NCI-H1436 (cell line): ENCODE results near the gene TMEM44.
"Not testable (repeated sequence)": the region's sequence is repeated elsewhere in the genome, so short reads cannot be mapped to it uniquely, and the experiment has no call there.

ENCODE experiments used
- DNase-seq: peaks from one replicate; lab custom pipeline; 2025; lab: John Stamatoyannopoulos, UW

Gene TMEM44

GRCh38 chr3:194642769-194643168 is 9.6 kb upstream of the TMEM44 start:
- DNase-seq: no peak

DNA sequence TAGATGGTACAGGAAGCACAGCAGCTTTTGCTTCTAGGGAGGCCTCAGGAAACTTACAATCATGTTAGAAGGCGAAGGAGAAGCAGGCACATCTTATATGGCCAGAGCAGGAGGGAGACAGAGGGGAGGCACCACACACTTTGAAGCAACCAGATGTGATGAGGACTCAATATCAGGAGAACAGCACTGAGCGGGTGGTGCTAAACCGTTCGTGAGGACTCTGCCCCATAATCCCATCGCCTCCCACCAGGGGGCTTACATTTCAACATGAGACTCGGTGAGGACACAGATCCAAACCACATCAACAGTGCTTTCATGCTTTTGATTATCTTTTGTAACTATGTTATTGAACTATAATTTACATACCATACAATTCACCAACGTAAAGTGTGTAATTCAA is 7.6 kb upstream of the TMEM44 start:
- DNase-seq: no peak

GRCh38 chr3:194638991-194639605 is 5.9 kb upstream of the TMEM44 start:
- no peak for DNase-seq

GRCh38 chr3:194637541-194638400 is 4.6 kb upstream of the TMEM44 start:
- DNase-seq: no peak

GRCh38 chr3:194637066-194637465 is 3.8 kb upstream of the TMEM44 start:
- no peak for DNase-seq

DNA sequence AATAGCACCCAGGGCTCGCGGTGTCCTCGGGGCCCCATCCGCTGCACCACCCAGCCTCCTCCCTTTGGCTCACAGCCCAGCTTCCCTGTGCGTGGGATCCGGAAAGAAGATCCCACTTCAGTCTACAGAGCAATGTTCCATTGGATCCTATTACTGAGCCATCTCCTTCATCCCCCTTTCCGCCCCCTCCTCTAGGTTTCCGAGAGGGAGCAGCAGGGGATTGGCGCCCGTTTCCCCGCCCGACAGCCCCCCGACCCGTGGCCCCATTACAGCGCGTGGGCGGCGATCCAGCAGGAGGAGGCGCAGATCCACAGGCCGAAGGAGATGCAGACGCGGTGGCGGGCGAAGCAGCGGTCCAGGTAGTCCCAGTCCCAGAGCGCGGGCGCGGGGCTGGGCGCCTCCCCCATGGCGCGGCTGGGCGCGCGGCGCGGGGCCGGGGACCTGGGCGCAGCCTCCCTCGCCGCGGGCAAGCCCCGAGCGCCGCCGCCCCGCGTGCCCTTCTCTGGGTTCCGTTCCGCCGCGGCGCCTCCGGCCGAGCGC is 340 bp downstream of the TMEM44 start:
- peak; percentile 48 for DNase-seq

DNA sequence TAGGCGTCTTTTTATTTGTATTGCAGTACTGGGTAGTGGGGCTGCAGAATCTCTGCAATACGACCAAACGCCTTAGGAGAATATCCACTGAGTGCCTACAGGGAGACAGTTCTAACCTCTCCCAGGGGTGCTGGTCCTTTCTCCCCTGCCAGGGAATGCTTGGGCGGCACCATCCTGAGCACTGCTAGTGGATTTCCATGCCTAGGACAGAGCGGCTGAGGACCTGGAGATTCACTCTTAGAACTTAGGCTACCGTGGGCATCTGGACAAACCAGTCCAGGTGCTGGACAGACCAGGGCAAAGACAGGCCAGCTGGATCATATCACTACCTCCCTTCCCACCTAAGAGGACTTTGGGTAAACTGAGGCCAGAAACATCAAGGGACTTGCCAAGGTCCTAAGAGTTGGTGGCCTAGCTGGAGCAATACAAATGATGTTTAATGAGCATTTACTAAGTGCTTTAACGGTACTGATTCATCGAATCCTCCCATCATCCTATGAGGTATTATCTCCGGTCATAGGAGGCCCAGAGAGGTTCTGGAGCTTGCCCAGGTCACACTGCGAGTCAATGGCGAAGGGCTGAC is 902 bp downstream of the TMEM44 start:
- no peak for DNase-seq

DNA sequence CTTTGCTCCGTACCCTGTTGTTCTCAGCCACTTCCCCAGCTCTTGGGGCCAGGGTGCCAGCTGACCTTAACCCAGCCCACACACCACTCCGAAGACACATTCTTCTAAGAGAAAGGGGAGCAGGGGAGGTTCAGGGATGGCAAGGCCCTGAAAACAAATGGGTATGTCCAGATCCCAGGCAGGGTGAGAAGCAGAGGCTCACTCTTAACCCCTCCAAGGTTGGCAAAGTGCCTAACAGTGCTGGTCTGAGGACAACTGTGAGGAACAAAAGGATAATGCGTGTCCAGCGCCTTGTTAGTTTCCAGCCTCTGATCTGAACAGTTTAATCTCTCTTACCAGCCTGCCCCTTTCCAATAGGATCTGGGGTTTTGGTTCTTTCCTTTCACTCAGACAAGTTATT is 1.5 kb downstream of the TMEM44 start:
- no peak for DNase-seq

DNA sequence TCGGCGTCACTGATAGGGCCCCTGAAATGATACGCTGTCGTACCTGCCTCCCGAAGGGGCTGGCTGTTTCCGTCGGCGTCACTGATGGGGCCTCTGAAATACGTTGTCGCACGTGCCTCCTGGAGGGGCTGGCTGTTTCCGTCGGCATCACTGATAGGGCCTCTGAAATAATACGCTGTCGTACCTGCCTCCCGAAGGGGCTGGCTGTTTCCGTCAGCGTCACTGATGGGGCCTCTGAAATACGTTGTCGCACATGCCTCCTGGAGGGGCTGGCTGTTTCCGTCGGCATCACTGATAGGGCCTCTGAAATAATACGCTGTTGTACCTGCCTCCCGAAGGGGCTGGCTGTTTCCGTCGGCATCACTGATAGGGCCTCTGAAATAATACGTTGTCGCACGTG is 2.5 kb downstream of the TMEM44 start:
- not testable (repeated sequence) for DNase-seq

GRCh38 chr3:194624956-194625355 is 8.3 kb downstream of the TMEM44 start:
- DNase-seq: no peak

DNA sequence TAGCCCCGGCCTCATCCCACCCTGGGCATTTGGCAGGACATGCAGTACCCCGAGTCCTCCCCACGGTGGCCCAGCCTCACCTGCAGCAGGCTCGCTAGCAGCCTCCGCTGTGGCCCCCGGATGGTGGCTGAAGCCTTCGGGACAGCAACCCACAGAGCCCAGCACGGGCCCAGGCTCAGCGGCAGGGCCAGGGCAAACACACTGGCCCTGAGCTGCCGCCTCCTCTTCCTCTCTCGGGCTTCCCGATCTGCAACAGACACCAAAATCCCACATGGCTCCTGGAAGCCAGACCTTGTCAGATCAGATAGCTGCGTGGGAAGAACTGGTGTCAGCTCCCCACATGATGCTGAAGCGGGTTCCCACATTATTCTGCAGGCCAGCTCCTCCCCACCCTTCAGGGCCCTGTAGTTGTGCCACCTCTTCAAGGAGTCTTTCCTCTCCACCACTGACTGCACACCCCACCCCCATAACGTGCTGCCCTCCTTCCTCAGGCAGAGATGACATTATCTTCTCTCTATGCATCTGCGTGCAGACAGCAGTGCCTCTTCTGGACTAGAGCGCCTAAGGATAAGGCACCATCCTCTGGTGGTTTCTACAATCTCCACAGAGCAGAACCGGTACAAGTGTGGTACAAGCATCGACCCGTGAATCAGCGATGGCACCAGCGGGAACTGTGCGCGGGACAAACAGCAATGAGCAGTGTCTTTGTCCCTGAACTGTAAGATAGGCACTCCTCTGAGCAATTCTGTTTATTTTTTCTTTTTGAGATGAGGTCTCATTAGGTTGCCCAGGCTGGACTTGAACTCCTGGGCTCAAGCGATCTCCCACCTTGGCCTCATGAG is 9.5 kb downstream of the TMEM44 start:
- no peak for DNase-seq

DNA sequence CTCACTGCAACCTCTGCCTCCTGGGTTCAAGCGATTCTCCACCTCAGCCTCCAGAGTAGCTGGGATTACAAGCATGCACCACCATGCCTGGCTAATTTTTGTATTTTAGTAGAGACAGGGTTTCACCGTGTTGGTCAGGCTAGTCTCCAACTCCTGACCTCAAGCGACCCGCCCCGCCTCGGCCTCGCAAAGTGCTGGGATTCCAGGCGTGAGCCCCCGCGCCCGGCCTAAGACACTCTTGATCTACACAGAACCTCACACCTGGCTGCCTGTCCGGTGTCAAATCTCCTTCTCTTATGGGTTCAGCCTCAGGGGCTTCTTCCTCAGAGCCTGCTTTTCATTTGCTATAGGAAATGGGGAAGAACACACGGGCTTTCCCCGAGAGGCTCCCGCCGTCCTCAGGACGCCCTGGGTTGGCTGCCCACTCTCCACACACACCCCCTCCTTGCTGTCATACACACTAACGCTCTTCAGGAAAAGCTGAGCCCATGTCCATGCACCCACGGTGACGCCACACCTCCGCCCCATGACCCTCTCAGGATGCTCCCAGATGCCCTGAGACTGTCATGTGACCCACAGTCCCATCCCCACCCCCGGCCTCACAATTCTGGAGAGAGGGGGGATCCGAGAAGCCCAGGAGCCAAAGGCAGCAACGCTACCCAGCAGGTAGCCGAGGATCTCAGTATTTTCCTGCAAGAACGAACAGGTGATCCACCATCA is 10.4 kb downstream of the TMEM44 start:
- DNase-seq: no peak

- DNase-seq: no peak
Observed at GRCh38 chr3:194621947-194622346, 11.3 kb downstream of the TMEM44 start.

GRCh38 chr3:194620196-194620595 is 13.0 kb downstream of the TMEM44 start:
- no peak for DNase-seq

DNA sequence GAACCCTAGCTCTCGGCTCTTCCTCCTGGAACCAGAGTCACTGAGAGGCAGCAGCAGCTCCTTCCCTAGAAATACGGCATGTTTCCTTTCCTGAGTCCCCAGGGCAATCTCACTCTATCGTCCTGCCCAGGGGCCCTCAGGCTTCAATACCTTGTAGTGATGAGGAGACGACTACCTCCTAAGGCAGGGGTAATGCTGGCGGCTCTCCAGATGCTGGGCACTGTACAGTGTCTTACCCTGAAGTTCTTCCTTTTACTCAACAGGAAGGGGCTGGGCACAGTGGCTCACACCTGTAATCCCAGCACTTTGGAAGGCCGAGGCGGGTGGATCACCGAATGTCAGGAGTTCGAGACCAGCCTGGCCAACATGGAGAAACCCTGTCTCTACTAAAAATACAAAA is 13.5 kb downstream of the TMEM44 start:
- DNase-seq: no peak

DNA sequence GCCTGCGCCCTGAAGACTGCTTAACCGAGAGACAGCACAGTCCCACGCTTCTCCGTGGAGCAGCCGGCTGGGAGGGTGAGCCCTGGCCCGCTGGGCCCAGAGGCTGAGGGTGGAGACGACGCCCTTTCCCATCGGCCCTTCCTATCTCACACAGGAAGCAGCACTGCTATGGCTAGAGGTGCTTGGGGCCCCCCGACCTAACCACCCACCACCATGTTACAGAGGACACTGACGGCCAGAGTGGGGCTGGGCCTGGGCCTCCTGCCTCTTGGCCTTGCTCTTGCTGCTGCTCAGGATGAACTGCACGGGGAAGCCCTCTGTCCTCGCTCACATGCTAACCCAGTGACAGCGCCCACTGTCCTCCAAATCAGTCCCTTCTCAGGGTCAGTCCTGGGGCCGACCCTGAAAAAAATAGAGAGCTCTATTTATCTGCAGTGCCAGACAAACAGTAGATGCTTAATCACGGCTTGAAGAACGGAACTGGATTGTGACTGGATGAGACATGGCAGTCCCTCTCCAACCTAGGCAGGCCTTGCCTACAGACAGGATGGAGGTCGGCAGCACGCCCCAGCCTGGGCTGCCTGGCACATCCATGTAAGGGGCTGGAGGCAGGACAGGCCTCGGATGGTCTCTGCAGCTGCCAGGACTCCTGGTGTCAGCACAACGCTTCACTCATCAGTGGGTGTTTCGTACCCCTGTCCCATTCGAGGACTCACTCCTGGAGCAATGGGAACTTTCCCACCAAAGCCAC is 14.2 kb downstream of the TMEM44 start:
- DNase-seq: no peak

DNA sequence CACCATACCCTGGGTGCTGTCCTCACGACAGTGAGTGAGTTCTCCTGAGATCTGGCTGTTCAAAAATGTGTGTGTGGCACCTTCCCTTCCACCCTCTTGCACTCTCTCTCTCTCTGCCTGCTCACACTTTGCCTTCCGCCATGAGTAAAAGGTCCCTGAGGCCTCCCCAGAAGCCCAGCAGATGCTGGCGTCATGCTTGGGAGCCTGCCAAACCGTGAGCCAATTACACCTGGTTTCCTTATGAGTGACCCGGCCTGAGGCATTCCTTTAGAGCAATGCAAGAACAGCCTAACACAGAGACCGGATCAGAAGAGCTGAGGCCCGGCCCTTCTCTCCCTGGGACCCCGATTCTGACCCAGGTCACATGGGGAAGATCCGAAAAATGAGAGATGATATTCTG is 15.4 kb downstream of the TMEM44 start:
- DNase-seq: no peak

DNA sequence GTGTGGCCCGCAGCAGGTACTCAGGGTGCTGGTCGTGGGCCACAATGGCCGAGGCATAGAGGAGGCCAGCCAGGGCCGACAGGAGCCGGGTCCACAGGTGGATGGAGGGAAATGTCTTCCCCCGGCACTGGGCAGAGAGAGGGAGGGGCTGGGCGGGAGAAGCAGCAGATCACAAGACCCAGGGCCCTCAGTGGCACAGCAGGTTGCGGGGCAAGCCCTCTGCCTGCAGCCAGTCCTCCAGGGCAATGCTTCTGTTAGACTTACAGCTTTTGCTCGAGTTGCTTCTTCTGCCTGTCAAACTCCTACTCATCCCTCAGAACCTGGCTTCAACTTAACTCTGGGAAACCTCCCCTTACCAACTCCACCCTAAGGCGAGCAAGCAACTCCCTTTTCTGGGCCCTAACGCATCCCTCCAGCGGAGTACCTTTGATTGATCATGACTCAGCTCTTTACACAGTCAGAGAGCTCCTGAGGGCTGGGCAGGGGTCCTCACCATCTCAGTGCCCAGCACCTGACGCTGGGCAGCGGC is 16.0 kb downstream of the TMEM44 start:
- DNase-seq: no peak

- no peak for DNase-seq
Observed at GRCh38 chr3:194615226-194615625, 18.0 kb downstream of the TMEM44 start.

- no peak for DNase-seq
Observed at GRCh38 chr3:194612221-194612620, 21.0 kb downstream of the TMEM44 start.
